Prostate gland (tissue), 2 donors: ENCODE measurements around the gene NTM.

ENCODE experiments used
- CTCF ChIP-seq, 4 experiments: fragments of 200-600 bp in 2 of 4; fragments of 450-650 bp in 2 of 4; sonication (generic) in 2 of 4; IDR thresholded peaks; 1 replicate in 3 of 4; 2 replicates in 1 of 4; pipeline ENCODE4 v1.5.1; 2016 to 2019; ENCODE audit warnings: antibody characterized with exemption in 4 of 4, mild to moderate bottlenecking in 2 of 4, moderate library complexity in 2 of 4
- POLR2A ChIP-seq: fragments of 450-650 bp; IDR thresholded peaks from one replicate; pipeline ENCODE4 v1.6.1; 2016; ENCODE audit warnings: antibody characterized with exemption, mild to moderate bottlenecking

- no peak for TF ChIP-seq POLR2A
- TF ChIP-seq CTCF (IDR thresholded peaks at IDR 0.05) = no peak
These were observed 314.0 kb downstream of the NTM start for GRCh38 chr11:131684111-131685060.
